ENCODE data around the gene MS4A12. TPM values are rescaled to one million over a fixed set of nuclear protein-coding genes. Genes with fewer than 3 reads are reported as not detected.

MS4A12 gene
- polyA plus RNA-seq, 1 donor (not counting 4 experiments of a cell fraction or from before 2014, with no cell fraction given) = not detected

- Histone ChIP-seq H2AFZ (ENCODE audit: control insufficient read depth, low read length) (no peak overlapping the region), H4K20me1 (ENCODE audit: control insufficient read depth, extremely low read depth, insufficient read depth, low read length) (no peaks in the 10 kb centered on the region), H3K36me3 (ENCODE audit: control insufficient read depth in 2 of 2, extremely low read depth in 1 of 2, insufficient read depth in 2 of 2, low read length in 2 of 2) (no peaks in the 10 kb centered on the region), H3K4me3 (ENCODE audit: control insufficient read depth in 2 of 3, extremely low read depth in 1 of 3, insufficient read depth in 2 of 3, low read depth in 1 of 3, low read length in 3 of 3) (no peak overlapping the region), H3K4me2 (ENCODE audit: control insufficient read depth, extremely low read depth, insufficient read depth, low read depth, low read length) (no peak overlapping the region), H3K27me3 (ENCODE audit: control insufficient read depth, extremely low read depth, insufficient read depth, low read length) (no peaks in the 10 kb centered on the region), H3K27ac (ENCODE audit: control insufficient read depth, insufficient read depth, low read length) (no peak overlapping the region), H3K9ac (ENCODE audit: control insufficient read depth, extremely low read depth, insufficient read depth, low read length) (no peak overlapping the region), H3K9me3 (ENCODE audit: control insufficient read depth, low read depth, low read length) (peaks cover 2% of the 10 kb centered on the region), H3K9me1 (ENCODE audit: control insufficient read depth, extremely low read depth, insufficient read depth, low read length) (no peaks in the 10 kb centered on the region), H3K79me2 (ENCODE audit: control insufficient read depth, insufficient read depth, low read length) (no peaks in the 10 kb centered on the region), H3K4me1 (ENCODE audit: control insufficient read depth, extremely low read depth, insufficient read depth, low read length) (no peaks in the 10 kb centered on the region)
- no peak for FAIRE-seq
- dilution Hi-C loops (cut with MboI; ENCODE audit: extremely low pct_ligation_motif_present, low sequenced_read_pairs) = no loop called here
- TF ChIP-seq EZH2 (IDR thresholded peaks at IDR 0.05; ENCODE audit: low read length) = no peak
- TF ChIP-seq CTCF (optimal IDR thresholded peaks at IDR 0.05 in 1 of 3, IDR thresholded peaks at IDR 0.05 in 1 of 3, conservative IDR thresholded peaks at IDR 0.05 in 1 of 3; ENCODE audit: extremely low read depth in 1 of 3, insufficient read depth in 2 of 3, low read length in 3 of 3) = no peak
- no peak for DNase-seq (ENCODE audit: low read depth, low spot score)
Measured at GRCh38 chr11:60485987-60486386, 6.6 kb upstream of the MS4A12 start.

- Histone ChIP-seq H3K36me3 (ENCODE audit: control insufficient read depth in 2 of 2, extremely low read depth in 1 of 2, insufficient read depth in 2 of 2, low read length in 2 of 2) (no peaks in the 10 kb centered on the region), H4K20me1 (ENCODE audit: control insufficient read depth, extremely low read depth, insufficient read depth, low read length) (no peaks in the 10 kb centered on the region), H3K27me3 (ENCODE audit: control insufficient read depth, extremely low read depth, insufficient read depth, low read length) (no peaks in the 10 kb centered on the region), H3K4me2 (ENCODE audit: control insufficient read depth, extremely low read depth, insufficient read depth, low read depth, low read length) (no peak overlapping the region), H3K79me2 (ENCODE audit: control insufficient read depth, insufficient read depth, low read length) (no peaks in the 10 kb centered on the region), H3K9me1 (ENCODE audit: control insufficient read depth, extremely low read depth, insufficient read depth, low read length) (no peaks in the 10 kb centered on the region), H3K9ac (ENCODE audit: control insufficient read depth, extremely low read depth, insufficient read depth, low read length) (no peak overlapping the region), H3K9me3 (ENCODE audit: control insufficient read depth, low read depth, low read length) (no peaks in the 10 kb centered on the region), H3K4me3 (ENCODE audit: control insufficient read depth in 2 of 3, extremely low read depth in 1 of 3, insufficient read depth in 2 of 3, low read depth in 1 of 3, low read length in 3 of 3) (no peak overlapping the region), H2AFZ (ENCODE audit: control insufficient read depth, low read length) (no peak overlapping the region), H3K27ac (ENCODE audit: control insufficient read depth, insufficient read depth, low read length) (no peak overlapping the region), H3K4me1 (ENCODE audit: control insufficient read depth, extremely low read depth, insufficient read depth, low read length) (no peaks in the 10 kb centered on the region)
- FAIRE-seq = no peak
- TF ChIP-seq EZH2 (IDR thresholded peaks at IDR 0.05; ENCODE audit: low read length) = no peak
- TF ChIP-seq CTCF (optimal IDR thresholded peaks at IDR 0.05 in 1 of 3, IDR thresholded peaks at IDR 0.05 in 1 of 3, conservative IDR thresholded peaks at IDR 0.05 in 1 of 3; ENCODE audit: extremely low read depth in 1 of 3, insufficient read depth in 2 of 3, low read length in 3 of 3) = no peak
- dilution Hi-C loops (cut with MboI; ENCODE audit: extremely low pct_ligation_motif_present, low sequenced_read_pairs) = no loop called here
- DNase-seq (ENCODE audit: low read depth, low spot score) = no peak
Measured at GRCh38 chr11:60493454-60493853, 876 bp downstream of the MS4A12 start.

Data from keratinocyte (primary cell).